ENCODE data around the gene CNTNAP2.
A peak's percentile ranks its signal among the peaks of the same experiment; 100 is the strongest.

Gene CNTNAP2

GRCh38 chr7:146619641-146620040 lies 503.0 kb downstream of the CNTNAP2 start:
- no peak for DNase-seq (ENCODE audit: low read depth)

- no peak for DNase-seq (ENCODE audit: low read depth)
These were observed 510.3 kb downstream of the CNTNAP2 start for GRCh38 chr7:146626912-146627311.

- DNase-seq (ENCODE audit: low read depth): no peak
These were observed 518.8 kb downstream of the CNTNAP2 start for GRCh38 chr7:146635205-146636032.

GRCh38 chr7:146636033-146636356 lies 519.4 kb downstream of the CNTNAP2 start:
- no peak for DNase-seq (ENCODE audit: low read depth)

GRCh38 chr7:146636581-146636980 lies 520.0 kb downstream of the CNTNAP2 start:
- DNase-seq (ENCODE audit: low read depth): no peak

- no peak for DNase-seq (ENCODE audit: low read depth)
These were observed 522.7 kb downstream of the CNTNAP2 start for GRCh38 chr7:146639291-146639690.

GRCh38 chr7:146641491-146641890 lies 524.9 kb downstream of the CNTNAP2 start:
- no peak for DNase-seq (ENCODE audit: low read depth)

- no peak for DNase-seq (ENCODE audit: low read depth)
These were observed 528.9 kb downstream of the CNTNAP2 start for GRCh38 chr7:146645383-146645976.

- no peak for DNase-seq (ENCODE audit: low read depth)
These were observed 530.8 kb downstream of the CNTNAP2 start for GRCh38 chr7:146647445-146647844.

- DNase-seq (ENCODE audit: low read depth): no peak
These were observed 535.6 kb downstream of the CNTNAP2 start for GRCh38 chr7:146652176-146652575.

GRCh38 chr7:146654048-146654447 lies 537.4 kb downstream of the CNTNAP2 start:
- no peak for DNase-seq (ENCODE audit: low read depth)

GRCh38 chr7:146655928-146656797 lies 539.6 kb downstream of the CNTNAP2 start:
- DNase-seq (ENCODE audit: low read depth): peak; percentile 0

GRCh38 chr7:146656988-146657387 lies 540.4 kb downstream of the CNTNAP2 start:
- no peak for DNase-seq (ENCODE audit: low read depth)

- DNase-seq (ENCODE audit: low read depth): no peak
These were observed 542.0 kb downstream of the CNTNAP2 start for GRCh38 chr7:146658604-146659003.

- DNase-seq (ENCODE audit: low read depth): no peak
These were observed 543.1 kb downstream of the CNTNAP2 start for GRCh38 chr7:146659732-146660131.

GRCh38 chr7:146660839-146661238 lies 544.2 kb downstream of the CNTNAP2 start:
- no peak for DNase-seq (ENCODE audit: low read depth)

GRCh38 chr7:146661435-146661834 lies 544.8 kb downstream of the CNTNAP2 start:
- DNase-seq (ENCODE audit: low read depth): no peak

GRCh38 chr7:146661929-146662328 lies 545.3 kb downstream of the CNTNAP2 start:
- DNase-seq (ENCODE audit: low read depth): no peak

GRCh38 chr7:146665023-146665422 lies 548.4 kb downstream of the CNTNAP2 start:
- no peak for DNase-seq (ENCODE audit: low read depth)

- DNase-seq (ENCODE audit: low read depth): no peak
These were observed 553.9 kb downstream of the CNTNAP2 start for GRCh38 chr7:146670532-146670931.

- no peak for DNase-seq (ENCODE audit: low read depth)
These were observed 564.9 kb downstream of the CNTNAP2 start for GRCh38 chr7:146681487-146681886.

GRCh38 chr7:146683439-146683838 lies 566.8 kb downstream of the CNTNAP2 start:
- DNase-seq (ENCODE audit: low read depth): peak; percentile 16

GRCh38 chr7:146690987-146691386 lies 574.4 kb downstream of the CNTNAP2 start:
- no peak for DNase-seq (ENCODE audit: low read depth)
